ENCODE measurements around the gene ACSF3. TPM values are rescaled to one million over a fixed set of nuclear protein-coding genes. Genes with fewer than 3 reads are reported as not detected.

Gene ACSF3
- total RNA-seq, 1 experiment from 2014 or later: 74.5 TPM

DNA sequence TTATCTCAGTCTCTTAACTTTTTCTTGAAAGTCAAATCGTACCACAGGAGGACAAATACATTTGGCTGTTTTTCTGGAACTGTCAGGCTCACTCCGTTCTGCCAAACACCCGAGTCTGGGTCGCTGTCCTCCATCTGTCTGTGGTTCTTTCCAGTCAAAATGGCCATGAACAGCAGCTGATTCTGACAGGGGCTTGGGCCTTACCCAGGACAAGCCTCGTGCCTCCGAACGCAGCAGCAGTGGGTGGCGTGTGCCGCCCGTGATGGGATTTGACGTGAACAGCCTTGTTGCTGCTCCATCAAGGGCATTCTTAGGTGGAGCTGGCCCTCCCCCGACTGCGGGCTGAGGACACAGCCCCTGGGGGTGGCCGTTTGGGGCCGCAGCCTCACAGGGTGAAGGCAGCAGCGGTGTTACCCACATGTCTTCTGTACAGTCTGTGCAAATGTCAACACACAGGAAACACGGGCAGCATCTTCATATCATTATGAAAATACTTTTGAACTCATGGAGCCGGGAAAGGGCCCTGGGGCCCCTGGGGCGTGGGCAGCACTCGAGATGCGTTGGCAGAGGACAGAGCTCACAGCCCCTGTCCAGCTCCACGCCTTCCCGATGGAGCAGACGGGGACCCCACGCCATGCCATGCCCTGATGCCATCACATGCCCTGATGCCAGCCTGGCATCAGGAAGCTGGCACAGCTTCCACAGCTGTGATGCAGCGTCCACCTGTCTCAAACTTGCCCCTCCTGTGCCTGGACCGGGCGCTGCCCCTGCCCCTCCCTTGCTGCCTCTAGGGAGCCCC lies 8.6 kb upstream of the ACSF3 start:
- Histone ChIP-seq H3K79me2 (ENCODE audit: insufficient read depth, low read length) (no peaks in the 10 kb centered on the region), H3K4me3 (replicated peaks in 1 of 2; ENCODE audit: low read depth in 1 of 2, low read length in 2 of 2) (no peak overlapping the region), H3K9me3 (ENCODE audit: control insufficient read depth in 1 of 2, insufficient read depth in 1 of 2, low read depth in 1 of 2, low read length in 2 of 2) (no peaks in the 10 kb centered on the region), H3K36me3 (ENCODE audit: control insufficient read depth in 1 of 2, insufficient read depth in 2 of 2, low read length in 2 of 2) (no peaks in the 10 kb centered on the region), H3K4me1 (ENCODE audit: control insufficient read depth in 1 of 2, insufficient read depth in 2 of 2, low read length in 2 of 2) (no peaks in the 10 kb centered on the region), H3K9ac (ENCODE audit: low read length) (no peak overlapping the region), H4K20me1 (ENCODE audit: insufficient read depth) (no peaks in the 10 kb centered on the region), H3K27me3 (ENCODE audit: insufficient read depth, low read length) (peaks cover 8% of the 10 kb centered on the region; the same call in 1 of the 2 replicates), H3K27ac (ENCODE audit: low read depth, low read length) (no peak overlapping the region; the same call in 1 of the 2 replicates), H2AFZ (ENCODE audit: low read depth, low read length, poor library complexity, severe bottlenecking) (no peak overlapping the region), H3K9me2 (ENCODE audit: insufficient read depth) (no peaks in the 10 kb centered on the region), H3K4me2 (ENCODE audit: low read length) (no peak overlapping the region)
- ChIA-PET POLR2A (no interaction called here), RAD21 (ENCODE audit: low non-redundant PET in 1 of 2, low total read pairs in 2 of 2, uncharacterized antibody in 2 of 2, unreplicated experiment in 2 of 2) (no interaction called here), CTCF (no interaction called here)
- ATAC-seq (no peak), DNase-seq (ENCODE audit: low read depth, low spot score) (no peak)
- intact Hi-C loops (cut with micrococcal nuclease): no loop called here
- BruUV-seq (replicated peaks): no TSS peak
- TF ChIP-seq, protein P1, sequence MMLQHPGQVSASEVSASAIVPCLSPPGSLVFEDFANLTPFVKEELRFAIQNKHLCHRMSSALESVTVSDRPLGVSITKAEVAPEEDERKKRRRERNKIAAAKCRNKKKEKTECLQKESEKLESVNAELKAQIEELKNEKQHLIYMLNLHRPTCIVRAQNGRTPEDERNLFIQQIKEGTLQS (IDR thresholded peaks at IDR 0.05): no peak
- TF ChIP-seq ELF1 (IDR thresholded peaks at IDR 0.05; ENCODE audit: borderline replicate concordance, low read depth) (no peak), EGR1 (IDR thresholded peaks at IDR 0.05; ENCODE audit: low read depth) (no peak), POLR2A (IDR thresholded peaks at IDR 0.05; ENCODE audit: borderline replicate concordance, extremely low read depth, insufficient read depth, insufficient read length) (no peak), EZH2phosphoT487 (IDR thresholded peaks at IDR 0.05; ENCODE audit: borderline replicate concordance) (no peak), CBX3 (IDR thresholded peaks at IDR 0.05; ENCODE audit: low read depth) (no peak), RAD21 (IDR thresholded peaks at IDR 0.05; ENCODE audit: low read depth) (no peak), SP1 (IDR thresholded peaks at IDR 0.05; ENCODE audit: low read depth) (no peak), FOSL1 (IDR thresholded peaks at IDR 0.05; ENCODE audit: low read depth) (no peak), ZNF274 (IDR thresholded peaks at IDR 0.05; ENCODE audit: low read depth, low read length) (no peak), ZFX (IDR thresholded peaks at IDR 0.05) (no peak), SRF (IDR thresholded peaks at IDR 0.05; ENCODE audit: low read depth) (no peak), JUND (IDR thresholded peaks at IDR 0.05) (no peak), TCF7L2 (IDR thresholded peaks at IDR 0.05; ENCODE audit: borderline replicate concordance, extremely low read depth, insufficient read depth, insufficient read length) (no peak), YY1 (IDR thresholded peaks at IDR 0.05; ENCODE audit: extremely low read depth, insufficient replicate concordance, low read depth, low read length) (no peak), EZH2 (IDR thresholded peaks at IDR 0.05) (no peak)
- TF ChIP-seq, protein P2, sequence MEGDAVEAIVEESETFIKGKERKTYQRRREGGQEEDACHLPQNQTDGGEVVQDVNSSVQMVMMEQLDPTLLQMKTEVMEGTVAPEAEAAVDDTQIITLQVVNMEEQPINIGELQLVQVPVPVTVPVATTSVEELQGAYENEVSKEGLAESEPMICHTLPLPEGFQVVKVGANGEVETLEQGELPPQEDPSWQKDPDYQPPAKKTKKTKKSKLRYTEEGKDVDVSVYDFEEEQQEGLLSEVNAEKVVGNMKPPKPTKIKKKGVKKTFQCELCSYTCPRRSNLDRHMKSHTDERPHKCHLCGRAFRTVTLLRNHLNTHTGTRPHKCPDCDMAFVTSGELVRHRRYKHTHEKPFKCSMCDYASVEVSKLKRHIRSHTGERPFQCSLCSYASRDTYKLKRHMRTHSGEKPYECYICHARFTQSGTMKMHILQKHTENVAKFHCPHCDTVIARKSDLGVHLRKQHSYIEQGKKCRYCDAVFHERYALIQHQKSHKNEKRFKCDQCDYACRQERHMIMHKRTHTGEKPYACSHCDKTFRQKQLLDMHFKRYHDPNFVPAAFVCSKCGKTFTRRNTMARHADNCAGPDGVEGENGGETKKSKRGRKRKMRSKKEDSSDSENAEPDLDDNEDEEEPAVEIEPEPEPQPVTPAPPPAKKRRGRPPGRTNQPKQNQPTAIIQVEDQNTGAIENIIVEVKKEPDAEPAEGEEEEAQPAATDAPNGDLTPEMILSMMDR (IDR thresholded peaks at IDR 0.05 in 2 of 3, conservative IDR thresholded peaks at IDR 0.05 in 1 of 3; ENCODE audit: borderline replicate concordance in 1 of 3, insufficient read depth in 1 of 3, low read depth in 2 of 3, low read length in 2 of 3): no peak
- TF ChIP-seq, protein P3, sequence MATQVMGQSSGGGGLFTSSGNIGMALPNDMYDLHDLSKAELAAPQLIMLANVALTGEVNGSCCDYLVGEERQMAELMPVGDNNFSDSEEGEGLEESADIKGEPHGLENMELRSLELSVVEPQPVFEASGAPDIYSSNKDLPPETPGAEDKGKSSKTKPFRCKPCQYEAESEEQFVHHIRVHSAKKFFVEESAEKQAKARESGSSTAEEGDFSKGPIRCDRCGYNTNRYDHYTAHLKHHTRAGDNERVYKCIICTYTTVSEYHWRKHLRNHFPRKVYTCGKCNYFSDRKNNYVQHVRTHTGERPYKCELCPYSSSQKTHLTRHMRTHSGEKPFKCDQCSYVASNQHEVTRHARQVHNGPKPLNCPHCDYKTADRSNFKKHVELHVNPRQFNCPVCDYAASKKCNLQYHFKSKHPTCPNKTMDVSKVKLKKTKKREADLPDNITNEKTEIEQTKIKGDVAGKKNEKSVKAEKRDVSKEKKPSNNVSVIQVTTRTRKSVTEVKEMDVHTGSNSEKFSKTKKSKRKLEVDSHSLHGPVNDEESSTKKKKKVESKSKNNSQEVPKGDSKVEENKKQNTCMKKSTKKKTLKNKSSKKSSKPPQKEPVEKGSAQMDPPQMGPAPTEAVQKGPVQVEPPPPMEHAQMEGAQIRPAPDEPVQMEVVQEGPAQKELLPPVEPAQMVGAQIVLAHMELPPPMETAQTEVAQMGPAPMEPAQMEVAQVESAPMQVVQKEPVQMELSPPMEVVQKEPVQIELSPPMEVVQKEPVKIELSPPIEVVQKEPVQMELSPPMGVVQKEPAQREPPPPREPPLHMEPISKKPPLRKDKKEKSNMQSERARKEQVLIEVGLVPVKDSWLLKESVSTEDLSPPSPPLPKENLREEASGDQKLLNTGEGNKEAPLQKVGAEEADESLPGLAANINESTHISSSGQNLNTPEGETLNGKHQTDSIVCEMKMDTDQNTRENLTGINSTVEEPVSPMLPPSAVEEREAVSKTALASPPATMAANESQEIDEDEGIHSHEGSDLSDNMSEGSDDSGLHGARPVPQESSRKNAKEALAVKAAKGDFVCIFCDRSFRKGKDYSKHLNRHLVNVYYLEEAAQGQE (IDR thresholded peaks at IDR 0.05; ENCODE audit: low read depth): no peak
- TF ChIP-seq, protein P4, sequence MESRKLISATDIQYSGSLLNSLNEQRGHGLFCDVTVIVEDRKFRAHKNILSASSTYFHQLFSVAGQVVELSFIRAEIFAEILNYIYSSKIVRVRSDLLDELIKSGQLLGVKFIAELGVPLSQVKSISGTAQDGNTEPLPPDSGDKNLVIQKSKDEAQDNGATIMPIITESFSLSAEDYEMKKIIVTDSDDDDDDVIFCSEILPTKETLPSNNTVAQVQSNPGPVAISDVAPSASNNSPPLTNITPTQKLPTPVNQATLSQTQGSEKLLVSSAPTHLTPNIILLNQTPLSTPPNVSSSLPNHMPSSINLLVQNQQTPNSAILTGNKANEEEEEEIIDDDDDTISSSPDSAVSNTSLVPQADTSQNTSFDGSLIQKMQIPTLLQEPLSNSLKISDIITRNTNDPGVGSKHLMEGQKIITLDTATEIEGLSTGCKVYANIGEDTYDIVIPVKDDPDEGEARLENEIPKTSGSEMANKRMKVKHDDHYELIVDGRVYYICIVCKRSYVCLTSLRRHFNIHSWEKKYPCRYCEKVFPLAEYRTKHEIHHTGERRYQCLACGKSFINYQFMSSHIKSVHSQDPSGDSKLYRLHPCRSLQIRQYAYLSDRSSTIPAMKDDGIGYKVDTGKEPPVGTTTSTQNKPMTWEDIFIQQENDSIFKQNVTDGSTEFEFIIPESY (IDR thresholded peaks at IDR 0.05; ENCODE audit: extremely low read depth, insufficient replicate concordance, low read length): no peak
- TF ChIP-seq, protein P5, sequence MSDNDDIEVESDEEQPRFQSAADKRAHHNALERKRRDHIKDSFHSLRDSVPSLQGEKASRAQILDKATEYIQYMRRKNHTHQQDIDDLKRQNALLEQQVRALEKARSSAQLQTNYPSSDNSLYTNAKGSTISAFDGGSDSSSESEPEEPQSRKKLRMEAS (IDR thresholded peaks at IDR 0.05): no peak
